HEK293T (cell line): ENCODE measurements around the gene MEAK7.

Experiments
- CTCF ChIA-PET: fragments of 350-600 bp; formaldehyde crosslinking; extraction: SDS; loops from one replicate; lab custom pipeline; 2021; ENCODE audit warnings: antibody characterized with exemption, inconsistent platforms; lab: Yijun Ruan, JAX
- POLR2A ChIA-PET: fragments of 350-600 bp; formaldehyde crosslinking; extraction: SDS; loops from one replicate; lab custom pipeline; 2020; ENCODE audit warnings: antibody characterized with exemption, inconsistent platforms; lab: Yijun Ruan, JAX
- DNase-seq: peaks from one replicate; pipeline ENCODE4 v3.0.0; 2012; ENCODE audit warnings: mixed read lengths; ENCODE audit errors: extremely low spot score
- ARNT ChIP-seq: fragments of 450-650 bp; IDR thresholded peaks from 2 replicates; pipeline ENCODE4 v1.6.1; 2017; ENCODE audit warnings: mild to moderate bottlenecking
- BHLHE40 ChIP-seq: fragments of 450-650 bp; IDR thresholded peaks from 2 replicates; pipeline ENCODE4 v1.6.1; 2016; ENCODE audit warnings: mild to moderate bottlenecking, moderate library complexity, borderline replicate concordance
- CTBP1 ChIP-seq: fragments of 450-650 bp; IDR thresholded peaks from 2 replicates; pipeline ENCODE4 v1.6.1; 2016; ENCODE audit warnings: borderline replicate concordance
- ELF4 ChIP-seq: fragments of 450-650 bp; IDR thresholded peaks from 2 replicates; pipeline ENCODE4 v1.6.1; 2017; ENCODE audit warnings: antibody characterized with exemption
- FOXA1 ChIP-seq: fragments of 450-650 bp; IDR thresholded peaks from 2 replicates; pipeline ENCODE4 v1.6.1; 2016; ENCODE audit warnings: mild to moderate bottlenecking
- FOXK2 ChIP-seq: fragments of 450-650 bp; IDR thresholded peaks from 2 replicates; pipeline ENCODE4 v1.6.1; 2016; ENCODE audit warnings: mild to moderate bottlenecking
- FOXM1 ChIP-seq: fragments of 450-650 bp; IDR thresholded peaks from 2 replicates; pipeline ENCODE4 v1.6.1; 2017; ENCODE audit warnings: mild to moderate bottlenecking, borderline replicate concordance
- HDGF ChIP-seq: fragments of 450-650 bp; IDR thresholded peaks from 2 replicates; pipeline ENCODE4 v1.6.1; 2017; ENCODE audit warnings: antibody characterized with exemption, borderline replicate concordance
- L3MBTL2 ChIP-seq: fragments of 450-650 bp; conservative IDR thresholded peaks from 2 replicates; pipeline ENCODE4 v1.6.1; 2016; ENCODE audit warnings: mild to moderate bottlenecking
- LEF1 ChIP-seq: fragments of 450-650 bp; IDR thresholded peaks from 2 replicates; pipeline ENCODE4 v1.6.1; 2017; ENCODE audit warnings: mild to moderate bottlenecking, borderline replicate concordance
- NFRKB ChIP-seq: fragments of 450-650 bp; IDR thresholded peaks from 2 replicates; pipeline ENCODE4 v1.6.1; 2016; ENCODE audit warnings: mild to moderate bottlenecking, moderate library complexity
- SP1 ChIP-seq: fragments of 450-650 bp; IDR thresholded peaks from 2 replicates; pipeline ENCODE4 v1.6.1; 2017
- SUZ12 ChIP-seq: fragments of 450-650 bp; IDR thresholded peaks from 2 replicates; pipeline ENCODE4 v1.6.1; 2016; ENCODE audit warnings: mild to moderate bottlenecking
- TARDBP ChIP-seq: fragments of 450-650 bp; IDR thresholded peaks from 2 replicates; pipeline ENCODE4 v1.6.1; 2016
- ZNF384 ChIP-seq: fragments of 450-650 bp; IDR thresholded peaks from 2 replicates; pipeline ENCODE4 v1.6.1; 2016
- TF ChIP-seq, protein P1 (sequence below): fragments of 450-650 bp; IDR thresholded peaks from 2 replicates; pipeline ENCODE4 v1.6.1; 2016

The MEAK7 gene

DNA sequence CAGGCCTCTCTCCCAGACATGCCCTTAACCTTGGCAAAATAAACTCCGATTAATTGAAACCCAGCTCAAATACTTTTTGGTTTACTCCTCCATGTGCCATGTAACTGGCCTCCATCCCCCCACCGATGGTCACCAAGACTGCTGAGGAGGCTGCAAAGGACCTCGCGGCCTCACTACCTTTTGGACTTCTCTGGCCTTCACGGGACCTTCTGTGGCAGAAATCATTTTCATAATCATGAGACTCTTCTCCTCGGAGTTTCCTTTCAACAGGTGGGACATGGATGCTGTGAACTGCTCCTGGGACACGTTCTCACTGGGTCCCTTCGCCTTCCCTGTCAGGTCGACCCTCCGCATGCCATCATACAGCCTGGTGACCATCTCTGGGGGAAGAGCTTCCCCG, 9.0 kb downstream of the MEAK7 start:
- POLR2A ChIA-PET, result no interaction called here
- TF ChIP-seq ELF4 (no peak), ARNT (no peak), FOXM1 (no peak), TARDBP (no peak), CTBP1 (no peak), LEF1 (no peak)
- no peak for DNase-seq
- CTCF ChIA-PET, result interaction anchor here (1.6 kb wide), 1 partner anchor 10 kb away, joined by 7 read pairs; no protein-coding TSS in a partner anchor

DNA sequence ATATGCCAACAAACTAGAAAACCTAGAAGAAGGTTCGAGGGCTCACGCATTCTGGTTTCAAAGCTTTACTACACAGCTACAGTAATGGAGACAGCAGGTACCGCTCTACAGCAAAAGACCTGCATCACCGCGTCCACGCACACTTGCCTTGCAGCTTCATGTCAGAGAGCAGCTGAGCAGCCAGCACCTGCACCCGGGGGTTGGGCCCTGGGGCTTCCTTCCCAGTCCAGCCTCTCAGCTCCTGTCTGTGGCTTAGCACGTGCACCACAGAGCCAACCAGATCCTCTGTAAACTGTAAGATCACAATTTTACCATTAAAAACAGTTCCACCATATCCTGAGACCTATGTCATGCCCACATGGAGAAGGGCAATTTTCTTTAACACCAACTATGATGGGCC, 15.3 kb downstream of the MEAK7 start:
- TF ChIP-seq TARDBP, result no peak
- TF ChIP-seq ELF4, result no peak
- no peak for TF ChIP-seq FOXM1
- no peak for TF ChIP-seq NFRKB
- no peak for TF ChIP-seq FOXA1
- no peak for TF ChIP-seq L3MBTL2
- no peak for TF ChIP-seq SUZ12
- TF ChIP-seq SP1, result no peak
- TF ChIP-seq LEF1, result no peak
- no peak for TF ChIP-seq HDGF
- no peak for TF ChIP-seq FOXK2
- no peak for TF ChIP-seq CTBP1
- TF ChIP-seq BHLHE40, result no peak
- TF ChIP-seq, protein P1, sequence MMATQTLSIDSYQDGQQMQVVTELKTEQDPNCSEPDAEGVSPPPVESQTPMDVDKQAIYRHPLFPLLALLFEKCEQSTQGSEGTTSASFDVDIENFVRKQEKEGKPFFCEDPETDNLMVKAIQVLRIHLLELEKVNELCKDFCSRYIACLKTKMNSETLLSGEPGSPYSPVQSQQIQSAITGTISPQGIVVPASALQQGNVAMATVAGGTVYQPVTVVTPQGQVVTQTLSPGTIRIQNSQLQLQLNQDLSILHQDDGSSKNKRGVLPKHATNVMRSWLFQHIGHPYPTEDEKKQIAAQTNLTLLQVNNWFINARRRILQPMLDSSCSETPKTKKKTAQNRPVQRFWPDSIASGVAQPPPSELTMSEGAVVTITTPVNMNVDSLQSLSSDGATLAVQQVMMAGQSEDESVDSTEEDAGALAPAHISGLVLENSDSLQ, result no peak
- TF ChIP-seq ZNF384, result no peak
- CTCF ChIA-PET, result interaction anchor here (0.6 to 1.0 kb wide), 2 partner anchors 175 to 212 kb away, joined by 3 read pairs; no protein-coding TSS in a partner anchor
- no peak for DNase-seq
- POLR2A ChIA-PET, result no interaction called here

DNA sequence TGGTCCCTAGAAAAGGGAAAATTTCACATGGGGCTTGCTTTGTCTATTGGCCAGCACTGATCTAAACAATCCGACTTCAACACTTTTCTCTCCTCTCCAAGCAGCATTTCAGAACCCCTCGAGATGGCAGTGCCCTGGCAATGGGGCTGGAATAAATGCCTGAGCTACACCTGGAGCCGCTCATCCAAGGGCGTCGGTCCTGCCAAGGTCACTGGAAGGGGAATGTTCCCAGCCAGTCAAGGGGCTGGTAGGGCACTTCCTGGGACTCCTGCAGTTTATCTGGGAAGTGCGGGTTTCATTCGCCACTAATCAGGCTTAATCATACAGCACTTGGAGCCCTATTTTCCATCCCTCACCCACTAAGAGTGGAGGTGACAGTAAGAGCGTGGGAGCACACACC, 17.1 kb downstream of the MEAK7 start:
- no peak for TF ChIP-seq FOXA1
- no peak for TF ChIP-seq CTBP1
- TF ChIP-seq SP1, result no peak
- TF ChIP-seq FOXM1, result no peak
- no peak for TF ChIP-seq L3MBTL2
- no peak for TF ChIP-seq HDGF
- no peak for TF ChIP-seq NFRKB
- no peak for TF ChIP-seq LEF1
- TF ChIP-seq SUZ12, result no peak
- no peak for TF ChIP-seq ZNF384
- no peak for TF ChIP-seq ELF4
- TF ChIP-seq TARDBP, result no peak
- no peak for TF ChIP-seq ARNT
- no peak for TF ChIP-seq FOXK2
- no peak for TF ChIP-seq BHLHE40
- TF ChIP-seq, protein P1, result no peak
- DNase-seq, result no peak
- POLR2A ChIA-PET, result no interaction called here
- CTCF ChIA-PET, result no interaction called here

DNA sequence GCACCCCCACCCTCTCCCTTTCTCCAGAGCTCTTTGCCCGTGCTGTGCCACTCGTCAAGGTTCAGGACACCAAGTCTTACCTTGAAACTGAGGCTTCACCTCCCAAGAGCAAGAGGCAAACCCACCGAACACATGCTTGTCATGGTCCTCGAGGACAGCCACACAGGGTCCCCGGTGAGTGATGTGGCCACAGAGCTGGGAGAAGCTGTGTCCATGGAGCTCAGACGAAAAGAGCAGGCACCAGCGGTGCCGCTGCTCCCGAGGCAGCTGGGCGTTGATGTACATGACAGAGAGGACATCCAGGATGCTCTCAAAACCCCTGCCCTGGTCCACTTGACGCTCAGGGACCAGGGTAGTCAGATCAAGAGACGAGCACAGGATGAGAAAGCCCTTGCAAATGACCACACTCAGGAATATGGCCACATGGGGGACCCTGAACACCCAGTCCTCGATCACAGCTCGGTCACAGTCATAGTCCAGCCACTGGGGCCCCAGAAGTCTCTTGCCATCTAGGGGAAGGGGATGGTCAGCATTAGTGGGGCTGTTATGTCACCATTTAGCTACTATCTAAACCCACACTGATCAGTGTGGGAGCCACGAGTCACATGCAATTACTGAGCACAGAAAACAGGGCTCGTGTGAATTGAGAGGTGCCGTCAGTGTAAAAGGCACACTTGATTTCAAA, 17.8 kb downstream of the MEAK7 start:
- CTCF ChIA-PET, result no interaction called here
- peak; percentile 2 for DNase-seq
- no peak for TF ChIP-seq FOXM1
- TF ChIP-seq, protein P1, result no peak
- no peak for TF ChIP-seq SP1
- no peak for TF ChIP-seq FOXK2
- no peak for TF ChIP-seq FOXA1
- no peak for TF ChIP-seq SUZ12
- TF ChIP-seq TARDBP, result no peak
- TF ChIP-seq CTBP1, result no peak
- no peak for TF ChIP-seq ARNT
- POLR2A ChIA-PET, result no interaction called here

DNA sequence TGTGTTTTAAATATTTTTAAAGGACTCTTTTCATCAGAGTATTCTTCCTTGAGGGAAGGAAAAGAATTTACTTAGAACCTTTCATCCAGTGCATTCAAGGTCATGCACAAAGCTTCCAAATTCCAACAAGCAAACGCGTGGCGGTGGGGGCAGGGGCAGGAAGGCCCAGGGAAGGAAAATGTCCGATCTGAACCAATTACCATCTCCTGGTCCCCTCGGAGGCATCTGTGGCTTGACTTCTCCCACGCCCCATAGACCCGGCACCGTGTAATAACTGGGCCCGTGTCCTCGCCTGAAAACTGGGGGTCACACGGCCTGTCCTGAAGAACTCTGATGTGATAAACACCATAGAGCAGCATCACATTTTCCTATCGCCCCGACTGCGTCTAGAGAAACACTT, 18.3 kb downstream of the MEAK7 start:
- no peak for TF ChIP-seq BHLHE40
- TF ChIP-seq ZNF384, result no peak
- no peak for TF ChIP-seq CTBP1
- TF ChIP-seq FOXA1, result no peak
- TF ChIP-seq L3MBTL2, result no peak
- TF ChIP-seq, protein P1, result no peak
- TF ChIP-seq ELF4, result no peak
- TF ChIP-seq NFRKB, result no peak
- TF ChIP-seq TARDBP, result no peak
- POLR2A ChIA-PET, result no interaction called here
- no peak for DNase-seq
- CTCF ChIA-PET, result no interaction called here
